Lung (tissue), 12 donors: ENCODE data around the gene NSUN7. TPM values are rescaled to one million over a fixed set of nuclear protein-coding genes. Genes with fewer than 3 reads are reported as not detected.

Source experiments
- ATAC-seq: fragments of 200-7000 bp; cut with Tn5 transposase; one replicate; pipeline ENCODE4 v1.9.1; 2020; ENCODE audit warnings: moderate number of reproducible peaks; ENCODE audit not compliant: insufficient read depth, low FRiP score
- DNase-seq, 3 donors: peaks; one replicate each; pipeline ENCODE4 v3.0.0-alpha.2; 2013 to 2017
- H3K27ac ChIP-seq, 2 donors: one replicate each; pipeline ENCODE4 v1.5.1; 2013; ENCODE audit warnings: mild to moderate bottlenecking in 2 of 2, moderate library complexity in 2 of 2, control low read depth in 1 of 2, inconsistent platforms in 1 of 2, low read depth in 1 of 2, low read length in 1 of 2
- H3K27me3 ChIP-seq, 3 donors: one replicate each; pipeline ENCODE4 v1.5.1; 2013; ENCODE audit warnings: low read length in 2 of 3; ENCODE audit not compliant: control insufficient read depth in 3 of 3, insufficient read depth in 3 of 3
- H3K36me3 ChIP-seq, 4 donors: one replicate each; pipeline ENCODE4 v1.5.1; 2013; ENCODE audit warnings: low read length in 4 of 4, mild to moderate bottlenecking in 1 of 4, moderate library complexity in 1 of 4; ENCODE audit not compliant: control insufficient read depth in 4 of 4, insufficient read depth in 4 of 4
- H3K4me1 ChIP-seq, 5 donors: one replicate each; pipeline ENCODE4 v1.5.1; 2013; ENCODE audit warnings: low read length in 5 of 5, mild to moderate bottlenecking in 2 of 5, moderate library complexity in 1 of 5; ENCODE audit not compliant: control insufficient read depth in 5 of 5, insufficient read depth in 5 of 5
- H3K4me3 ChIP-seq: one replicate; pipeline ENCODE4 v1.5.1; 2013; ENCODE audit warnings: mild to moderate bottlenecking, control low read depth, moderate library complexity
- H3K9ac ChIP-seq, 2 donors: one replicate each; pipeline ENCODE4 v1.5.1; 2013; ENCODE audit warnings: low read length in 2 of 2, control low read depth in 1 of 2; ENCODE audit not compliant: insufficient read depth in 1 of 2
- H3K9me3 ChIP-seq, 4 donors: one replicate each; pipeline ENCODE4 v1.5.1; 2013; ENCODE audit warnings: low read length in 3 of 4, mild to moderate bottlenecking in 1 of 4, moderate library complexity in 1 of 4; ENCODE audit not compliant: control insufficient read depth in 4 of 4, insufficient read depth in 3 of 4
- CTCF ChIP-seq: IDR thresholded peaks from 2 replicates; pipeline ENCODE4 v1.5.1; 2012; ENCODE audit warnings: mild to moderate bottlenecking; ENCODE audit errors: control extremely low read depth, extremely low read depth
- WGBS, 2 donors: extraction: QIAGEN DNeasy Blood & Tissue Kit; methylation state at CpG; one replicate each; pipeline ENCODE4 v1.1.7; 2013; 5-methylcytosine and 5-hydroxymethylcytosine counted together
- polyA plus RNA-seq, 2 donors: library from polyadenylated mRNA; stranded (reverse); fragments of 200-250 nt; gene quantifications; one replicate each; pipeline ENCODE4 v1.2.1, GENCODE V29; 2013
- total RNA-seq, 2 donors: library from RNA; depleted of rRNA in 1 of 2; stranded (reverse); fragments of >200 nt in 1 of 2; gene quantifications; one replicate each; pipeline ENCODE4 v1.2.1, GENCODE V29; 2014 to 2021
- donor health status: control.
- donor health status: control.
- donor health status: Bipolar disorder and iron deficiency.
- donor health status: healthy.
- donor health status: DM: yes; HTN: yes; CAD: no.

The NSUN7 gene
- total and polyA plus RNA-seq, 4 donors = 6.5 to 20.5 (median 11.2) TPM

- Histone ChIP-seq H3K27ac (no peak overlapping the region), H3K4me3 (no peak overlapping the region), H3K9ac (no peak overlapping the region), H3K4me1 (peaks cover 0 to 3% (median 0%) of the 10 kb centered on the region in 5 donors), H3K9me3 (no peaks in the 10 kb centered on the region), H3K36me3 (no peaks in the 10 kb centered on the region), H3K27me3 (no peaks in the 10 kb centered on the region)
- no peak for ATAC-seq
- no peak for TF ChIP-seq CTCF
- 78 to 84% methylated on average over 2 of the region's 2 CpGs for WGBS, 2 donors
- no peak for DNase-seq
Observed at GRCh38 chr4:40737879-40738278, 11.9 kb upstream of the NSUN7 start.

DNA sequence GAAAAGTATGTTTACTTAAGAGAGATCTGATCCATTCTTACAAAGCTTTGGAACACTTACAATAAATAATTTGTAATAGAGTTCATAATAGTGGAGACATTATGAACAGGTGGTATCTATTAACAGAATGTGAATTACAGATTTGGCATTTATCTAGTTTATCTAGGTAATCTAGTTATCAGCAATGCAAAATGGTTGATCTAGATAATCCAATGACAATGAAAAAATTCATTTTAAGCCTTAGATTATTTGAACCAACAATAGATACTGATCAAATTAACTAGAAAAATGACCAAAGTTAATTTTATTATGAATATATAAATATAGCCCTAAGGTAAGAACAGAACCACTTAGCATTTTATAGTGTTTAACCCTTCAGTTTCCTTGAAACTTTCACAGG, 10.4 kb upstream of the NSUN7 start:
- no peaks in the 10 kb centered on the region for H3K27me3 ChIP-seq
- no peaks in the 10 kb centered on the region for H3K9me3 ChIP-seq
- no peak for DNase-seq
- ATAC-seq = no peak
- no peak overlapping the region for H3K4me3 ChIP-seq
- peaks cover 0 to 3% (median 0%) of the 10 kb centered on the region in 5 donors for H3K4me1 ChIP-seq
- TF ChIP-seq CTCF = no peak
- no peaks in the 10 kb centered on the region for H3K36me3 ChIP-seq
- H3K9ac ChIP-seq = no peak overlapping the region
- no peak overlapping the region for H3K27ac ChIP-seq

DNA sequence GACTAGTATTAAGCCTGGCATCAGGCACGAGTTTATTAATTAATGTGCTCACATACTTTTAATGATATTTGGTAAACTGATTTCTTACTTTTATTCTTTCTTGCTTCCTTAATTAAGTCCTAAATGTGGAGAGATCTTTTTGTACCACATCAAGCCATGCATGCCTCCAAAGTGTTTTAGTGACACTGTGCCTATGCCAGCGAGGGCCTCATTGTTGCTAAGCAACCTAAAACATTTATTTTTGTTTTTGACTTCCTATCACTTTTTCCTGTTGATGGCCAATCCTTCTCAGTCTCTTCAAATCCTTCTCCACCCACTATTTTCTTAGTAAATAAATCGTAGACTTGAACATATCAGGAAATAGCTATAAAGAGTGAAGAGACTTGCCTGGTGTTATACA, 5.5 kb upstream of the NSUN7 start:
- Histone ChIP-seq H3K27ac (no peak overlapping the region), H3K4me3 (no peak overlapping the region), H3K9me3 (no peaks in the 10 kb centered on the region), H3K4me1 (peaks cover 0 to 2% (median 0%) of the 10 kb centered on the region in 5 donors), H3K36me3 (no peaks in the 10 kb centered on the region), H3K9ac (no peak overlapping the region), H3K27me3 (no peaks in the 10 kb centered on the region)
- DNase-seq = no peak
- WGBS, 2 donors = 40 to 74% methylated on average over 3 of the region's 3 CpGs
- no peak for ATAC-seq
- TF ChIP-seq CTCF = no peak

- peaks cover 0 to 5% (median 0%) of the 10 kb centered on the region in 5 donors for H3K4me1 ChIP-seq
- no peaks in the 10 kb centered on the region for H3K36me3 ChIP-seq
- H3K9ac ChIP-seq = no peak overlapping the region
- no peak for TF ChIP-seq CTCF
- DNase-seq (no peak), ATAC-seq (no peak)
- H3K4me3 ChIP-seq = no peak overlapping the region
- 87 to 90% methylated on average over 6 of the region's 6 CpGs for WGBS, 2 donors
- no peaks in the 10 kb centered on the region for H3K9me3 ChIP-seq
- no peak overlapping the region for H3K27ac ChIP-seq
- H3K27me3 ChIP-seq = no peaks in the 10 kb centered on the region
Observed at GRCh38 chr4:40745285-40745984, 4.3 kb upstream of the NSUN7 start.
